Measurements from ENCODE around the gene MEF2A.
A peak's percentile ranks its signal among the peaks of the same experiment; 100 is the strongest.

The MEF2A gene

DNA sequence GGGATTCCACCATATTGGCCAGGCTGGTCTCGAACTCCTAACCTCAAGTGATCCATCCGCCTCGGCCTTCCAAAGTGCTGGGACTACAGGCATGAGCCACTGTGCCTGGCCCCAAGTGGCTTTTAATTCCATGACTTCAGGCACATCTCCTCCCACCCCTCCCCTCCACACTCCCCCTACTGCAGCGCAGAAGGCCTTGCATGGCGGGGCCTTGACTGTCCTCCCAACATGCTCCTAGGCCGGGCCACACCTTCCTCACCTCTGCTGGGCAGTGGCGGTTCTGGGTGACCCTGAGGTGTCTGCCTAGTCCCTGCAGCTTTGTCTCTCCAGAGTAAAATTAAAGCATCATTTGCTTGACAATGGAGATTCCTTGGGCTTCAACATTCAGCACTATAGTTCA, 160.5 kb downstream of the MEF2A start:
- TF ChIP-seq PAX5 (IDR thresholded peaks at IDR 0.05; ENCODE audit: insufficient read depth, low read length, severe bottlenecking) (no peak), POLR2AphosphoS5 (IDR thresholded peaks at IDR 0.05; ENCODE audit: low read depth, low read length) (no peak), TAF1 (IDR thresholded peaks at IDR 0.05; ENCODE audit: low read depth, low read length) (no peak), SPI1 (IDR thresholded peaks at IDR 0.05; ENCODE audit: low read depth, low read length) (no peak), POLR2A (IDR thresholded peaks at IDR 0.05; ENCODE audit: low read depth, low read length) (no peak), POU2F2 (IDR thresholded peaks at IDR 0.05; ENCODE audit: low read depth, low read length) (no peak)
- FAIRE-seq = no peak
- DNase-seq (ENCODE audit: insufficient read length, low spot score) = no peak

DNA sequence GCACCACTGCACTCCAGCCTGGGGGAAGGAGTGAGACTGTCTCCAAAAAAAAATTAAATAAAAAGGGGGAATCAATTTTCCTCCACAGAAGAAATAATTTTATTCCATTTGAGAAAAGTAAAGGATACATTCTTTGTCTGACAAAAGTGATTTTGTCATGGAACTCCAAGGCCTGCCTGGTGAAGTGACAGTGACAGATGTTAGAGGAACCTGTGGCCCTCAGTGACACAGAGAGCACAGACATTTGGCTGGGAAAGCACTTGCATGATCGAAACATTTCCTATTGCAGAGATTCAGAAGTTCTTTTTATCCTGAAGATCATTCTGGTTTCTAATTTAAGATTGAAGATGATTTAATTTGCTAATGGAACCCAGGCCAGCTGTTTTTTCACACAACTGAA, 161.5 kb downstream of the MEF2A start:
- FAIRE-seq (no peak), DNase-seq (ENCODE audit: insufficient read length, low spot score) (no peak)
- TF ChIP-seq POLR2AphosphoS5 (IDR thresholded peaks at IDR 0.05; ENCODE audit: low read depth, low read length) (no peak), SPI1 (IDR thresholded peaks at IDR 0.05; ENCODE audit: low read depth, low read length) (no peak)

DNA sequence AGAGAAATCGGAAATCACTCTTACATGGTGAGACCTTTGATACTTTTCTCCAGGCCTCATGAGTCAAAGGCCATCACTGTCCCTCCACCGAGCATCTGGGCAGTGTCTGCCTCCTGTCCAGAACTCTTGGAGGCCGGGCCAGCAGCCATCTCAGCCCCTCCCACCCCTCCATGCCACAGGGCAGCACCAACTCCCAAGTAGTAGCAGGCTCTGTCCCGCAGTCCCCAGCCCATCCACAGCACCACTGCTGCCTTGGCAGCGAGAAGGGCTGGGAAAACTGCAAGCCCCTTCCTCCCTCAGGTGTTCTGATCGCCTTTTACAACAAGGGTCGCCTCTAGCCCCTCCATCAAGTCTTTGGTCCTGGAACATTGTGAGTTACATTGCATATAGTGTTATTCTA, 161.9 kb downstream of the MEF2A start:
- FAIRE-seq (no peak), DNase-seq (ENCODE audit: insufficient read length, low spot score) (no peak)
- TF ChIP-seq TAF1 (IDR thresholded peaks at IDR 0.05; ENCODE audit: low read depth, low read length) = no peak
- no peak for TF ChIP-seq POLR2A (IDR thresholded peaks at IDR 0.05; ENCODE audit: low read depth, low read length)
- TF ChIP-seq POLR2AphosphoS5 (IDR thresholded peaks at IDR 0.05; ENCODE audit: low read depth, low read length) = no peak
- TF ChIP-seq PAX5 (IDR thresholded peaks at IDR 0.05; ENCODE audit: insufficient read depth, low read length, severe bottlenecking) = no peak
- TF ChIP-seq SPI1 (IDR thresholded peaks at IDR 0.05; ENCODE audit: low read depth, low read length) = no peak
- TF ChIP-seq POU2F2 (IDR thresholded peaks at IDR 0.05; ENCODE audit: low read depth, low read length) = no peak

DNA sequence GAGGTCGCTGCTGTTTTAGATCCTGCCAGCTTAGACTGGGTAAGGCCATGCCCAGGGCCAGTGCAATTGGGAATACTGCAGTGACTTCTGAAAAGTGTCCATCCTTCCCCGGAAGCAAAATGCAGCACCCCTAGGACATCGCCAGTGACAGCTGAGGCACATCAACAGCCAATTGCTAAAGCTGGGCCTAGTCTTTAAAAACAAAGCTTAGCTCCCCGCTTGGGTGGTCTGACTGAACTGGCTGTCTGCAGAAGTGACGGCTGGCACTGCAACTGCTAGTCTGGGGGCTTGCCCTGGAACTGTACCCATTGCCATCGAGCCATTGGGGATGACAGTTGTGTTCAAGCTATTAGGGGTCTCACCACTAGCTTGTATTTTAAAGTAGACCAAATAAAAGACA, 163.1 kb downstream of the MEF2A start:
- FAIRE-seq (no peak), DNase-seq (ENCODE audit: insufficient read length, low spot score) (no peak)
- TF ChIP-seq SPI1 (IDR thresholded peaks at IDR 0.05; ENCODE audit: low read depth, low read length) (no peak), PAX5 (IDR thresholded peaks at IDR 0.05; ENCODE audit: insufficient read depth, low read length, severe bottlenecking) (no peak), POLR2AphosphoS5 (IDR thresholded peaks at IDR 0.05; ENCODE audit: low read depth, low read length) (no peak), TAF1 (IDR thresholded peaks at IDR 0.05; ENCODE audit: low read depth, low read length) (no peak), POU2F2 (IDR thresholded peaks at IDR 0.05; ENCODE audit: low read depth, low read length) (no peak), POLR2A (IDR thresholded peaks at IDR 0.05; ENCODE audit: low read depth, low read length) (no peak)

DNA sequence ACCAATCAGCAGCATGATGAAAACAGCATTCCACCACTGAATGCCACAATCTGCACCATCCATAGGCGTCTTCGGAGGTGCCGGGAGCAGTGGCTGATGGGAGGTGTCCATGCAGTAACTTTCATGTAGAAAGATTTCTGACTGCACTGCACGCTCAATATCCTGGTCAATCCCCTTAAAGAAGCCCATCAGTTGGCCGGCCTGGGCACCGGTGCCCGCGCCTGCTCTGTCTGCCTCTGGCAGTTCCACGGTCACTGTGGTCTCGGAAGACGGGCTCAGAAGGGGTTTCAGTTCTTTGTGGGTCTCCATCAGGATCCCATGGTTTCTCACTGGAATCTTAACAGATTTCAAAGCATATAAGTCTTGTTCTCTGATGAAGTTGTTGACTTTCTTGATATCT, 163.5 kb downstream of the MEF2A start:
- no peak for FAIRE-seq
- TF ChIP-seq PAX5 (IDR thresholded peaks at IDR 0.05; ENCODE audit: insufficient read depth, low read length, severe bottlenecking) (no peak), POLR2AphosphoS5 (IDR thresholded peaks at IDR 0.05; ENCODE audit: low read depth, low read length) (no peak), SPI1 (IDR thresholded peaks at IDR 0.05; ENCODE audit: low read depth, low read length) (no peak), POU2F2 (IDR thresholded peaks at IDR 0.05; ENCODE audit: low read depth, low read length) (no peak), TAF1 (IDR thresholded peaks at IDR 0.05; ENCODE audit: low read depth, low read length) (no peak), POLR2A (IDR thresholded peaks at IDR 0.05; ENCODE audit: low read depth, low read length) (no peak)
- no peak for DNase-seq (ENCODE audit: insufficient read length, low spot score)

DNA sequence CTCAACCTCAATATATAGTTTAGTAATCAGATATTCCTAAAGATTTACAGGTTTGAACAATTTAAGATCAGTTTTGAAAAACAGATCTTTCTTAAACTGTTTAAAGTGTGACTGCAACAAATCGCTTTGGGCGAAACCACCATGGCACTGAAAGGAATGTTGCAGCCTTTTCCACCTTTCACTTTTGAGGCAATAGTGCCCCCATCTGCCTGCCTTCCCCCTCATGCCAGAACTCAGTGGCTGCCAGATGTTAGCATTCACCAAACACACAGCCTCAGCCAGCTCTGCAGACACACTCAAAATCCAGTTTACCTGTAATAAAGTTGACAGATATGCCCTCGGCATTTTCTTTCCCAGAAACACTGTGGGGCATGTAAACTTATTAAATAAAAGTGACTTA, 164.1 kb downstream of the MEF2A start:
- FAIRE-seq (peak; percentile 79), DNase-seq (ENCODE audit: insufficient read length, low spot score) (peak; percentile 32)
- no peak for TF ChIP-seq POLR2A (IDR thresholded peaks at IDR 0.05; ENCODE audit: low read depth, low read length)
- TF ChIP-seq POLR2AphosphoS5 (IDR thresholded peaks at IDR 0.05; ENCODE audit: low read depth, low read length) = no peak
- no peak for TF ChIP-seq SPI1 (IDR thresholded peaks at IDR 0.05; ENCODE audit: low read depth, low read length)
- no peak for TF ChIP-seq TAF1 (IDR thresholded peaks at IDR 0.05; ENCODE audit: low read depth, low read length)
- TF ChIP-seq PAX5 (IDR thresholded peaks at IDR 0.05; ENCODE audit: insufficient read depth, low read length, severe bottlenecking) = no peak
- no peak for TF ChIP-seq POU2F2 (IDR thresholded peaks at IDR 0.05; ENCODE audit: low read depth, low read length)

DNA sequence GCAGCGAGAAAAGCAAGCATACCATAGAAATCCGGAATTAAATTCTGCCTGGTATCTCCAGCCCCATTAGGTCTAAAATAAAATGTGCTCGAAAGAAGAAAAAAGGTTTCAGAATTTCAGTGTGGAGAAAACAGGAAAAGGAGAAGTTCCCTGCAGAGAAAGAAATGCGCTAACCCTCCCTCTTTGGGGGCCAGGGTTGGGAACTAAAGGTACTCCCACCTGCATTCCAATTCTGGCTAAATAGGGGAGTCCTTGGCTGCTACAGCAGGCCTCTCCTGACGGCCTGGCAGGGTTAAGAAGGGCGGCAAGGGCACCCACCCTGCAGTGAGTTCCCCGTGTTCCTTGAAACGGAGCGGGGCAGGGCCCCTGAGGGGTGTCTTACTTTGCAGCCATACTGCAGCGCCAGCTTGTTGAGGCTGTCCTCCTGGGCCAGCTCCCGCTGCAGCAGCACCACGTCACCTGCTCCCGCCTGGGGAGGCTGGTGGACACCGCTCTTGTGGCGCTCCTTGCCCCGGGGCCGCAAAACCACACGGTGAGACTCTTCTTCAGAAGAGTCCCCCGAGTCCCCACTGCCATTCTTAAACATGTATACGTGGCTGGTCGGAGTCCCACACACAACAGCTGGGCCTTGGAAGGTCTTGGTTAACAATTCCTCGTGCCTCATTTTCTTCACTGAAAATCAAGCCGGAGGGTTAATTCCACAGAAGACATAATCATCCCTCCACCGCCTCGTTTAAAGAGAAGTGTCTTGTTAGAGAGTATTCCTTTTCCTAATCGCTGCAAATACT, 165.7 kb downstream of the MEF2A start:
- FAIRE-seq (no peak), DNase-seq (ENCODE audit: insufficient read length, low spot score) (no peak)
- TF ChIP-seq POLR2AphosphoS5 (IDR thresholded peaks at IDR 0.05; ENCODE audit: low read depth, low read length) = no peak
- TF ChIP-seq TAF1 (IDR thresholded peaks at IDR 0.05; ENCODE audit: low read depth, low read length) = no peak
- TF ChIP-seq POLR2A (IDR thresholded peaks at IDR 0.05; ENCODE audit: low read depth, low read length) = no peak
- TF ChIP-seq POU2F2 (IDR thresholded peaks at IDR 0.05; ENCODE audit: low read depth, low read length) = no peak
- TF ChIP-seq SPI1 (IDR thresholded peaks at IDR 0.05; ENCODE audit: low read depth, low read length) = no peak
- no peak for TF ChIP-seq PAX5 (IDR thresholded peaks at IDR 0.05; ENCODE audit: insufficient read depth, low read length, severe bottlenecking)

DNA sequence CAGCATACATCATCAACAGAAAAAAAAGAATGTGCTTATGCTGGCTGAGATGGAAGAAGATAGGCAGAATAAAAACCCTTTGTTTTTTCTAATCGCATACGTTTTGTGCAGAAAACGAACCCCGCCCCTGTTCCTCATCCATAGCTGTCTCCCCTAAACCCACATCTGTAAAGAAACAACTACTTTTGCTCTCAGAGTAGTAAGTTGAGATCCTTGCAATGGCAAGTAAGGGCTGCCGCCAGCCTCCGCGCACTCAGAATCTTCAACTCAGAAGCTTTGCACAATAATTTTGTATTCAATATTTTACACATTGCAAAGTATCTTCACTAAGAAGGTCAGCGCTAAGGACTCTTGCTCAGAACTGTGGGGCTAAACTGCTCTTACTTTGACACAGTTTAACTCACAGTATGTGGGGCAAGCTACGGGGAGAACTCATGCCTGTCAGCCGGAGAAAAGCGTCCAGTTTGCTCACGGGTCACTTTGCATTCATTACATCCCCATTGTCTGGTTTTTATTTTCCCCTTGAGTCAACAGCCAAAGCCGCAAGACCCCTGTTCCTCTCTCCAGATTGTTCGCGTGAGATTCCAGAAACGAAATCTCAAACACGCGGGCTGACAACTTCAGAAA, 166.5 kb downstream of the MEF2A start:
- TF ChIP-seq POLR2A (IDR thresholded peaks at IDR 0.05; ENCODE audit: low read depth, low read length) (no peak), SPI1 (IDR thresholded peaks at IDR 0.05; ENCODE audit: low read depth, low read length) (0 out of 2 replicates have a peak, but pooled peaks have one; percentile 7)
- FAIRE-seq = no peak
- DNase-seq (ENCODE audit: insufficient read length, low spot score) = no peak

DNA sequence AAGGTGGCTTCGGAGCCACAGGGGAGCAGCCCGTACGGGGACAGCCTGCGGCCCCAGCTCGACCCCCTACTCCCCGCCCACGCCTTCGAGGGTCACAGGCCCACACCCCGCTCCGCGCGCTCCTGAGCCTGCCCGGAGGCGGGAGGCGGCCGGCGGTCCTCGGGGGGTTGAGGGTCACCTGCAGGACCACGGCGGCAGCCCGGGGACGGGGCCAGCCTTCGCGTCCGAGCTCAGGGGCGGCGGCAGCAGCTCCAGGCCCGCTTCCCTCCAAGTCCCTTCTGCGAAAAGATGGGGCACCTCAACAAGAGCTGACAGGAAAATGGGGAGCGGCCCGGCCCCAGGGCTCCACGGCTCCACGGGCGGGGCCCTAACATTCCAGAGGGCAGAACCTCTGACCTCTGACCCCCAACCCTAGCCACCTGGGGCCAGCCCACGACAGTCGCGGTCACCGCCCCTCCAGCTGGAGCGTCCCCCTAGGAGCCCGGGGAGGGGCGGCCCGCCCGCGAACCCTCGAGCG, 167.0 kb downstream of the MEF2A start:
- no peak for TF ChIP-seq TAF1 (IDR thresholded peaks at IDR 0.05; ENCODE audit: low read depth, low read length)
- TF ChIP-seq POLR2A (IDR thresholded peaks at IDR 0.05; ENCODE audit: low read depth, low read length) = no peak
- TF ChIP-seq POU2F2 (IDR thresholded peaks at IDR 0.05; ENCODE audit: low read depth, low read length) = no peak
- TF ChIP-seq SPI1 (IDR thresholded peaks at IDR 0.05; ENCODE audit: low read depth, low read length) = no peak
- no peak for TF ChIP-seq PAX5 (IDR thresholded peaks at IDR 0.05; ENCODE audit: insufficient read depth, low read length, severe bottlenecking)
- no peak for TF ChIP-seq POLR2AphosphoS5 (IDR thresholded peaks at IDR 0.05; ENCODE audit: low read depth, low read length)
- no peak for FAIRE-seq
- peak; percentile 25 for DNase-seq (ENCODE audit: insufficient read length, low spot score)
